ENCODE data around the gene ARHGAP31.
"Not testable (repeated sequence)": the region's sequence is repeated elsewhere in the genome, so short reads cannot be mapped to it uniquely, and the experiment has no call there.

ARHGAP31 gene

GRCh38 chr3:119257654-119258410 lies 36.4 kb upstream of the ARHGAP31 start:
- Histone ChIP-seq H2BK120ac (ENCODE audit: low read depth, low read length) (peak overlapping the region; percentile 45), H3K56ac (ENCODE audit: low read length) (no peak overlapping the region), H3K4me3 (ENCODE audit: low read length) (no peak overlapping the region), H3K27me3 (ENCODE audit: insufficient read depth, low read length, poor library complexity) (no peaks in the 10 kb centered on the region), H3K27ac (ENCODE audit: low read depth, low read length) (no peak overlapping the region), H4K8ac (ENCODE audit: low read depth, low read length) (no peak overlapping the region), H3K23ac (ENCODE audit: low read length) (no peak overlapping the region), H3K79me1 (ENCODE audit: low read length) (no peaks in the 10 kb centered on the region), H3K9ac (ENCODE audit: low read length) (no peak overlapping the region), H3K4me1 (ENCODE audit: control insufficient read depth, low read depth, low read length) (no peaks in the 10 kb centered on the region), H3K79me2 (ENCODE audit: control insufficient read depth, insufficient read depth, low read length) (no peaks in the 10 kb centered on the region), H3K36me3 (ENCODE audit: control insufficient read depth, insufficient read depth, low read length) (no peaks in the 10 kb centered on the region), H2BK5ac (ENCODE audit: low read length) (no peak overlapping the region), H2AK5ac (ENCODE audit: low read length) (no peak overlapping the region), H2BK15ac (replicated peaks; ENCODE audit: low read depth) (no peak overlapping the region), H3K18ac (ENCODE audit: low read length) (no peak overlapping the region), H3K4ac (ENCODE audit: low read depth, low read length) (no peak overlapping the region), H3K4me2 (ENCODE audit: low read length) (no peak overlapping the region), H4K5ac (ENCODE audit: low read length) (no peak overlapping the region)
- no peak for DNase-seq
- WGBS (ENCODE audit: extremely low coverage, insufficient coverage, low lambda C conversion rate) = no CpG with 5 or more reads among the region's 8 CpGs

GRCh38 chr3:119258915-119259314 lies 35.3 kb upstream of the ARHGAP31 start:
- Histone ChIP-seq H3K27me3 (ENCODE audit: insufficient read depth, low read length, poor library complexity) (no peaks in the 10 kb centered on the region), H4K8ac (ENCODE audit: low read depth, low read length) (no peak overlapping the region), H3K27ac (ENCODE audit: low read depth, low read length) (no peak overlapping the region), H3K4me3 (ENCODE audit: low read length) (no peak overlapping the region), H3K36me3 (ENCODE audit: control insufficient read depth, insufficient read depth, low read length) (no peaks in the 10 kb centered on the region), H2BK5ac (ENCODE audit: low read length) (no peak overlapping the region), H2AK5ac (ENCODE audit: low read length) (no peak overlapping the region), H3K79me2 (ENCODE audit: control insufficient read depth, insufficient read depth, low read length) (no peaks in the 10 kb centered on the region), H3K79me1 (ENCODE audit: low read length) (no peaks in the 10 kb centered on the region), H3K4me1 (ENCODE audit: control insufficient read depth, low read depth, low read length) (no peaks in the 10 kb centered on the region), H3K4me2 (ENCODE audit: low read length) (no peak overlapping the region), H3K4ac (ENCODE audit: low read depth, low read length) (no peak overlapping the region), H2BK15ac (replicated peaks; ENCODE audit: low read depth) (no peak overlapping the region), H3K23ac (ENCODE audit: low read length) (no peak overlapping the region), H4K5ac (ENCODE audit: low read length) (no peak overlapping the region), H3K56ac (ENCODE audit: low read length) (no peak overlapping the region), H2BK120ac (ENCODE audit: low read depth, low read length) (no peak overlapping the region), H3K9ac (ENCODE audit: low read length) (no peak overlapping the region), H3K18ac (ENCODE audit: low read length) (no peak overlapping the region)
- DNase-seq = no peak
- no CpG with 5 or more reads among the region's 1 CpG for WGBS (ENCODE audit: extremely low coverage, insufficient coverage, low lambda C conversion rate)

- Histone ChIP-seq H3K4me2 (ENCODE audit: low read length) (no peak overlapping the region), H2BK120ac (ENCODE audit: low read depth, low read length) (no peak overlapping the region), H3K27me3 (ENCODE audit: insufficient read depth, low read length, poor library complexity) (no peaks in the 10 kb centered on the region), H2BK5ac (ENCODE audit: low read length) (no peak overlapping the region), H3K79me2 (ENCODE audit: control insufficient read depth, insufficient read depth, low read length) (no peaks in the 10 kb centered on the region), H3K18ac (ENCODE audit: low read length) (no peak overlapping the region), H3K56ac (ENCODE audit: low read length) (no peak overlapping the region), H3K79me1 (ENCODE audit: low read length) (no peaks in the 10 kb centered on the region), H3K23ac (ENCODE audit: low read length) (no peak overlapping the region), H3K4ac (ENCODE audit: low read depth, low read length) (no peak overlapping the region), H3K4me1 (ENCODE audit: control insufficient read depth, low read depth, low read length) (no peaks in the 10 kb centered on the region), H3K9ac (ENCODE audit: low read length) (no peak overlapping the region), H2BK15ac (replicated peaks; ENCODE audit: low read depth) (no peak overlapping the region), H3K36me3 (ENCODE audit: control insufficient read depth, insufficient read depth, low read length) (no peaks in the 10 kb centered on the region), H4K8ac (ENCODE audit: low read depth, low read length) (no peak overlapping the region), H4K5ac (ENCODE audit: low read length) (no peak overlapping the region), H3K4me3 (ENCODE audit: low read length) (no peak overlapping the region), H3K27ac (ENCODE audit: low read depth, low read length) (no peak overlapping the region), H2AK5ac (ENCODE audit: low read length) (no peak overlapping the region)
- no peak for DNase-seq
- WGBS (ENCODE audit: extremely low coverage, insufficient coverage, low lambda C conversion rate) = no CpG with 5 or more reads among the region's 4 CpGs
These were observed 34.4 kb upstream of the ARHGAP31 start for GRCh38 chr3:119259821-119260220.

GRCh38 chr3:119261055-119261454 lies 33.1 kb upstream of the ARHGAP31 start:
- no peak overlapping the region for H3K4me3 ChIP-seq (ENCODE audit: low read length)
- no peak overlapping the region for H3K9ac ChIP-seq (ENCODE audit: low read length)
- no peak overlapping the region for H3K27ac ChIP-seq (ENCODE audit: low read depth, low read length)
- H3K79me2 ChIP-seq (ENCODE audit: control insufficient read depth, insufficient read depth, low read length) = no peaks in the 10 kb centered on the region
- H2BK120ac ChIP-seq (ENCODE audit: low read depth, low read length) = no peak overlapping the region
- no peak overlapping the region for H3K23ac ChIP-seq (ENCODE audit: low read length)
- no peak for DNase-seq
- H3K79me1 ChIP-seq (ENCODE audit: low read length) = no peaks in the 10 kb centered on the region
- H3K27me3 ChIP-seq (ENCODE audit: insufficient read depth, low read length, poor library complexity) = no peaks in the 10 kb centered on the region
- H3K4me2 ChIP-seq (ENCODE audit: low read length) = no peak overlapping the region
- no peaks in the 10 kb centered on the region for H3K4me1 ChIP-seq (ENCODE audit: control insufficient read depth, low read depth, low read length)
- no peak overlapping the region for H2BK5ac ChIP-seq (ENCODE audit: low read length)
- H2BK15ac ChIP-seq (replicated peaks; ENCODE audit: low read depth) = peak overlapping the region; percentile 45
- no peak overlapping the region for H3K4ac ChIP-seq (ENCODE audit: low read depth, low read length)
- no peak overlapping the region for H3K18ac ChIP-seq (ENCODE audit: low read length)
- no peak overlapping the region for H3K56ac ChIP-seq (ENCODE audit: low read length)
- no peak overlapping the region for H4K5ac ChIP-seq (ENCODE audit: low read length)
- no peak overlapping the region for H4K8ac ChIP-seq (ENCODE audit: low read depth, low read length)
- H2AK5ac ChIP-seq (ENCODE audit: low read length) = no peak overlapping the region
- no peaks in the 10 kb centered on the region for H3K36me3 ChIP-seq (ENCODE audit: control insufficient read depth, insufficient read depth, low read length)
- no CpG with 5 or more reads among the region's 6 CpGs for WGBS (ENCODE audit: extremely low coverage, insufficient coverage, low lambda C conversion rate)

GRCh38 chr3:119270212-119270611 lies 24.0 kb upstream of the ARHGAP31 start:
- not testable (repeated sequence) for H2BK120ac ChIP-seq (ENCODE audit: low read depth, low read length); DNase-seq; H3K56ac ChIP-seq (ENCODE audit: low read length); H3K9ac ChIP-seq (ENCODE audit: low read length); H3K4me3 ChIP-seq (ENCODE audit: low read length); H3K4me1 ChIP-seq (ENCODE audit: control insufficient read depth, low read depth, low read length); H2BK5ac ChIP-seq (ENCODE audit: low read length); H2AK5ac ChIP-seq (ENCODE audit: low read length); H3K4me2 ChIP-seq (ENCODE audit: low read length); H3K18ac ChIP-seq (ENCODE audit: low read length); H2BK15ac ChIP-seq (replicated peaks; ENCODE audit: low read depth); H3K23ac ChIP-seq (ENCODE audit: low read length); H3K79me1 ChIP-seq (ENCODE audit: low read length); H3K27ac ChIP-seq (ENCODE audit: low read depth, low read length); H3K27me3 ChIP-seq (ENCODE audit: insufficient read depth, low read length, poor library complexity); H3K4ac ChIP-seq (ENCODE audit: low read depth, low read length); H3K79me2 ChIP-seq (ENCODE audit: control insufficient read depth, insufficient read depth, low read length); H3K36me3 ChIP-seq (ENCODE audit: control insufficient read depth, insufficient read depth, low read length); H4K8ac ChIP-seq (ENCODE audit: low read depth, low read length); H4K5ac ChIP-seq (ENCODE audit: low read length)
- WGBS (ENCODE audit: extremely low coverage, insufficient coverage, low lambda C conversion rate) = no CpG with 5 or more reads among the region's 2 CpGs

- Histone ChIP-seq H3K27me3 (ENCODE audit: insufficient read depth, low read length, poor library complexity) (no peaks in the 10 kb centered on the region), H3K4me3 (ENCODE audit: low read length) (no peak overlapping the region), H3K23ac (ENCODE audit: low read length) (no peak overlapping the region), H3K18ac (ENCODE audit: low read length) (peak overlapping the region; percentile 14), H4K5ac (ENCODE audit: low read length) (no peak overlapping the region), H2BK15ac (replicated peaks; ENCODE audit: low read depth) (no peak overlapping the region), H3K79me2 (ENCODE audit: control insufficient read depth, insufficient read depth, low read length) (no peaks in the 10 kb centered on the region), H2BK5ac (ENCODE audit: low read length) (no peak overlapping the region), H3K27ac (ENCODE audit: low read depth, low read length) (no peak overlapping the region), H3K36me3 (ENCODE audit: control insufficient read depth, insufficient read depth, low read length) (no peaks in the 10 kb centered on the region), H3K4me1 (ENCODE audit: control insufficient read depth, low read depth, low read length) (peaks cover 3% of the 10 kb centered on the region), H3K4ac (ENCODE audit: low read depth, low read length) (no peak overlapping the region), H3K4me2 (ENCODE audit: low read length) (no peak overlapping the region), H3K56ac (ENCODE audit: low read length) (peak overlapping the region; percentile 40), H2BK120ac (ENCODE audit: low read depth, low read length) (no peak overlapping the region), H2AK5ac (ENCODE audit: low read length) (no peak overlapping the region), H3K79me1 (ENCODE audit: low read length) (no peaks in the 10 kb centered on the region), H4K8ac (ENCODE audit: low read depth, low read length) (no peak overlapping the region), H3K9ac (ENCODE audit: low read length) (no peak overlapping the region)
- WGBS (ENCODE audit: extremely low coverage, insufficient coverage, low lambda C conversion rate) = no CpG with 5 or more reads among the region's 5 CpGs
- DNase-seq = peak; percentile 53
These were observed 17.5 kb upstream of the ARHGAP31 start for GRCh38 chr3:119276680-119277079.

Measured in mesendoderm (in vitro differentiated cells).